HS-27A (cell line): ENCODE results near the gene MAP3K20.
"Not testable (repeated sequence)": the region's sequence is repeated elsewhere in the genome, so short reads cannot be mapped to it uniquely, and the experiment has no call there.

ENCODE experiments used
- DNase-seq: peaks from one replicate; pipeline ENCODE4 v3.0.0-alpha.2; 2012; ENCODE audit warnings: low read depth, missing footprints

MAP3K20 gene

DNA sequence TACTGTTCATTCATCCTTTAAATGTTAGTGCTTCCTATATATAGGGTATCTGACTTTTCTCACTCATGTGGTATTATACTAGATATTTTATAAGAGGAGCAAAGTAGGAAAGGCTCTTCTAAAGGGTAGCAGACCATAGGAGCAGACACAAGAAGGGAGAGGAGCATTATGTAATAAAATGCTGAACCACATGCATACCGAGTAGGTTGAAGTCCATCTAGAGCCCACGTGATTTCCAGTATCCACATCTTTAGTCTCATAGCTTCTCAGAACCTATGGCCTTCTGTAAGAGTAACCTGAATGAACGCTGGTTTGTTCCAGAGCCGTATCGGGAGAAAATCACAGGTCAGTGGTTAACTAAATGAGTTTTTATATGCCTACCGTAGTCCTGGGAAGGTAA lies 85.9 kb downstream of the MAP3K20 start:
- no peak for DNase-seq

DNA sequence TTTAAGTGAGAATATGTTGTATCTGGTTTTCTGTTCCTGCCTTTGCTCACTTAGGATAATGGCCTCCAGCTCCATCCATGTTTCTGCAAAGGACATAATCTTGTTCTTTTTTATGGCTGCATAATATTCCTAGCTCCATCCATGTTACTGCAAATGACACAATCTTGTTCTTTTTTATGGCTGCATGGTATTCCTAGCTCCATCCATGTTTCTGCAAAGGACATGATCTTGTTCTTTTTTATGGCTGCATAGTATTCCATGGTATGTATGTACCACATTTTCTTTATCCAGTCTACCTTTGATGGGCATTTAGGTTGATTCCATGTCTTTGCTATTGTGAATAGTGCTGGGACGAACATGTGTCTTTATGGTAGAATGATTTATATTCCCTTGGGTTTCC lies 87.7 kb downstream of the MAP3K20 start:
- not testable (repeated sequence) for DNase-seq

DNA sequence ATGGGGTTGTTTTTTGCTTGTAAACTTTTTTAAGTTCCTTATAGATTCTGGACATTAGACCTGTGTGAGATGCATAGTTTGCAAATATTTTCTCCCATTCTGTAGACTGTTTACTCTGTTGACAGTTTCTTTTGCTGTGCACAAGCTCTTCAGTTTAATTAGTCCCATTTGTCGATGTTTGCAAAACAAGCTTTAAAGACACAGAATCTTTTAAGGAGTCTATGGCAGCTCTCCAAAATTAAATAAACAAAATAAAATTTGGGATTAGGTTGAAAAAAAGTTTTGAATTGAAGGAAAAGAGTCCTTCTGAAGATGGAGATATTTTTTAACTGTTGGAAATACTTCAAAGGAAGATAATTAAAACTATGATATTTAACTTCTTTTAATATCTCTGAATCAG lies 88.8 kb downstream of the MAP3K20 start:
- no peak for DNase-seq

DNA sequence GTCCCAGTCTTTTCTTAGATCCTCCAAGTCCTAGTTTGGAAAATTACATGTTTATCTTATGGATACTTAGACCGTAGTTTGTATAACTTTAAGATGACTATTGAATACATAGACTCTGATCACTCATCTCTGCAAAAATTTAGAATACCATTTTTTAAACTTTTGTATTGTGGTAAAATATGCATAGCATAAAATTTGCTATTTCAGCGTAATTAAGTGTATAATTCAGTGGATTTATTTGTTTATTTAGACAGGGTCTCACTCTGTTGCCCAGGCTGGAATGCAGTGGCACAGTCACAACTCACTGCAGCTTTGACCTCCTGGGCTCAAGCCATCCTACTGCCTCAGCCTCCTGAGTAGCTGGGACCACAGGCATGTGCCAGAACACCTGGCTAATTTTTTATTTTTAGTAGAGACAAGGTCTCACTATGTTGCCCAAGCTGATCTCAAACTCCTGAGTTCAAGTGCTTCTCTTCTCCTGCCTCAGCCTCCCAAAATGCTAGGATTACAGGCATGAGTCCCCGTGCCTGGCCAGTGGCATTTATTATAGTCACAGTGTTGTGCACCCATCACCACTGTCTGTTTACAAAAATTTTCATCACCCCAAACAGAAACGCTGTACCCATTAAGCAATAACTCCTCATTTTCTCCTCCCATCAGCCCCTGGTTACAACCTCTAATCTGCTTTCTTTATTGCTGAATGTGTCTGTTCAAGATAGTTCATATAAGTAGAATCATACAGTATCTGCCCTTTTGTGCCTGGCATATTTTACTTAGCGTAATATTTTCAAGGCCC lies 90.0 kb downstream of the MAP3K20 start:
- DNase-seq: no peak

DNA sequence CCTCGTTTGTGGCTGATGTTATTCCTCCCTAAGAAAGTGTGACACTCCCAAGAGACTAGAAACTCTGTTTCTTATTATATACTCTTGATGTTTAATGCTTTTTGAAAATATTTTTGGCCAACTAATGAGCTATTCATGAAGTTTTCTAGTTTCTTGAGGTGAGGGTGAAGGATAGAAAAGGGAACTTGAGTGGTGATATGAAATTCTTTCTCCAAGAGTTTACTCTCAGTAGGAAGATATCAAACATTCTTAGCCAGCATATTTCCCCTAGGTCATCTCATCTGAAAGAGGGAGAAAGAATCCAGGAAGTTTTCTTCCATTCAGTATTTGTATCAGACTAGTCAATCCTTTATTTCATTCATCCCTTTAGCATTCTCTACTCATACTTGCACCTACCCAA lies 95.7 kb downstream of the MAP3K20 start:
- no peak for DNase-seq

DNA sequence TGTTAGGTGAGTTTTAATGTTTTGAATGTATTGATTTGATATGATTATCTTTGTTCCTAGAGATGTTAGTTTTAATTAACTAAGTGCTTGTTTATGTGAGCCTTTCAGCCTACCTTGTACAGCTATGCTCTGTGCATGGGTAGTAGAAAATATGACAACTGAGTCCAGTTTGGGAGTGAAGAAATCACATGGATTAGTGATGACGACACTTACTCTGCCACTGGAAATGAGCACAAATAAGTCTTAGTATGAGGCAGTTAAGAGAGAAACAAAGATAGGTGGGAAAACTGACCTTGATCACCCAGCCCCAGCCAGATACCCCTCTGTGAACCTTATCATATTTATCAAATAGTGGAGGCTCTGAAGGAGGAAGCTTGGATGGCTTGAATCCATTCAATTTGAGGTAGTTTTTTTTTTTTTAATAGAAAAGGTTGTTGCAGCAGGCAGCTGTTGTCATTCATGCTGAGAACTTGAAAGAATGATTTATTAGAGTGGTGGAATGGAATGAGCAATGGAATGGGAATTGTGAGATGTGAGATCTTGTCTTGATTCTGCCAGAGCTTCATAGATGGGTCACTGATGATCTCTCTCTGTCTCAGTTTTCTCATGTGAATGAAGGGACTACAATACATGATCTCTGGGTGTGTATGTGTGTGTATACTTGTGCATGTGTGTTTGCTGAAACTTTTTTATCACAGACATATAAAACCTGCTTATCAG lies 96.4 kb downstream of the MAP3K20 start:
- DNase-seq: no peak

DNA sequence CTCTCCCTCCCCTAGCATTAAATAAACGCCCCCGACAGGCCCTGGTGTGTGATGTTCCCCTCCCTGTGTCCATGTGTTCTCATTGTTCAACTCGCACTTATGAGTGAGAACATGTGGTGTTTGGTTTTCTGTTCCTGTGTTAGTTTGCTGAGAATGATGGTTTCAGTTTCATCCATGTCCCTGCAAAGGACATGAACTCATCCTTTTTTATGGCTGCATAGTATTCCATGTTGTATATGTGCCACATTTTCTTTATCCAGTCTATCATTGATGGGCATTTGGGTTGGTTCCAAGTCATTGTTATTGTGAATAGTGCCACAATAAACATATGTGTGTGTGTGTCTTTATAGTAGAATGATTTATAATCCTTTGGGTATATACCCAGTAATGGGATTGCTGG lies 98.7 kb downstream of the MAP3K20 start:
- not testable (repeated sequence) for DNase-seq

DNA sequence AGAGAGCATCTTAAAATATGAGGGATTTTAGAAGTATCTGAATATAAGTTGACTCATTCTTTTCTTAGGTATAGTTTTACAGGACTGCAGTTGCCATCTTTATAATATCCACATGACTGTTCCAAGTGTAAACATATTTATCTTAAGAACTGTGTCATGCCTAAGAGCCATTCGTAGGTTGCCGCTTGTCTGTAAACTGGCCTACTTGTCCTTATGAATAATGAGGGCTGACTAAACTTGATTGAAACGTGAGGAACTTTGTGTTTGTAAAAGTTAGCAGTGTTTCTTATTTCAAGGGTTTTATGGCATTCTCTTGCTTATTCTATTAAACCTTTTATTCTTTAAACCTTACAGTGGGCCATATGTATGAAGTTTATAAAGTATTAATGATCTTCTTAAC lies 99.6 kb downstream of the MAP3K20 start:
- DNase-seq: no peak

DNA sequence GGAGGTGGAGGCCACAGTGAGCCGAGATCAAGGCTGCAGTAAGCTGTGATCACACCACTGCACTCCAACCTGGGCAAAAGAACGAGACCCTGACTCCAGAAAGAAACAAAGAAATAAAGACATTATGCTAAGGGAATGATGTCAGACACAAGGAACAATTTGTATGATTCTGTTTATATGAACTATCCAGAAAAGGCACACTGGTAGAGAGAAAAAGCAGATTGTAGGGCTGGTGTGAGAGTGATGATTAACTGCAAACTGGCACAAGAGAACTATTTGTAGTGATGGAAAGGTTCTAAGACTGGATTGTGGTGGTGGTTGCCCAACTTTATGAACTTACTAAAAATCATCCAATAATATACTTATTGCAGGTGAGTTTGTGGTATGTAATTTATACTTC lies 106.3 kb downstream of the MAP3K20 start:
- DNase-seq: no peak

DNA sequence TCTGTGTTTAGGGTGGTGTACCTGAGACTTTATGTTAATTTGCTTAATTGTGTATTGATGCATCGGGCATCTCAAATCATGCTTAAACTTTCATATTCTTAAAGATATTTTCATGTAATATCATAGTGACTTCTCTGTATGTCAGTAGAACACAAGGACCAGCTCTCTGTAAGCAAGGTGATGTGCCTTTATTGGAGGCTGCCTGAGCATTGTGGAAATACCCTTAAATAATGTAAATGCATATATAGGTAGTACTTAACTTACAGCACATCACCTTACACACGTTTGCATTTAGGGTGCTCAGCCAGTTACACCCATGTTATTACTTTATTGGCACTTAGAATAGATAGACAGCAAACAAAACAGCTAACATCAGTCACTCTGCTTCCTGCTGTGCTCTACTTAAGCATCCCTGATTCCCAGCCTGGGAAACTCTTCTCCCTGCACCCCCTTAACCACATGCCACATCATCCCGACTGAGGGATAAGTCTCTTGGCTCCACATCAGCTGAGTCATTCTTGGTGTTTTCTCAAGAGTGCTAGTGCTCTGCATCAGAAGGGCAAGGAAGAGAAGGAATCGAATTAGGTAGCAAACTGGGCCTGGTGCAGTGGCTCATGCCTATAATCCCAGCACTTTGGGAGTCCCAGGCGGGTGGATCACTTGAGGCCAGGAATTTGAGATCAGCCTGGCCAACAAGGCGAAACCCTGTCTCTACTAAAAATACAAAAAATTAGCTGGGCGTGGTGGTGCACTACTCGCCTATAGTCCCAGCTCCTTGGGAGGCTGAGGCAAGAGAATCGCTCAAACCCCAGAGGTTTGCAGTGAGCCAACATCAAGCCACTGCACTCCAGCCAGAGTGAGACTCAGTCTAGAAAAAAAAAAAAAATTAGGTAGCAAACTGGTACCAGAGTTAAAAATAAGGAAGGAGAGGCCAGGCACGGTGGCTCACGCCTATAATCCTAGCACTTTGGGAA lies 108.7 kb downstream of the MAP3K20 start:
- peak; percentile 90 for DNase-seq

DNA sequence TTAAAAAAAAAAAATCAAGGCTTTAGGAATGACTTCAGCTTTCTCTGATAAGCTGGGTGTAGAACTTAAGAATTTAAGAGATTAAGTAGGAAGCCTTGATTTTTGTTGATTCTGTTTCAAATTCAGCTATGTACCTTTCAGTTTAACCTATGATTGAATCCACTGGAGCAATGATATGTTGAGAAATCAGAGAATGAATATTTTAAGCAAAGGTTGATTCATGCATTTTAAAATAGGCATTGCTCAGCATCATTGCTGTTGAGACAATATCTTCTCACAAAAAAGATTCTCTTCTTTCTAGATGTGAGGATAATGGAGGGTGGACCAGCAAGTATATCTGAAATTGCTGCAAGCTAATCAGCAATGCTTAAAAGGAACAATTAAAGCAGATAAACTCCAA lies 109.8 kb downstream of the MAP3K20 start:
- DNase-seq: no peak

DNA sequence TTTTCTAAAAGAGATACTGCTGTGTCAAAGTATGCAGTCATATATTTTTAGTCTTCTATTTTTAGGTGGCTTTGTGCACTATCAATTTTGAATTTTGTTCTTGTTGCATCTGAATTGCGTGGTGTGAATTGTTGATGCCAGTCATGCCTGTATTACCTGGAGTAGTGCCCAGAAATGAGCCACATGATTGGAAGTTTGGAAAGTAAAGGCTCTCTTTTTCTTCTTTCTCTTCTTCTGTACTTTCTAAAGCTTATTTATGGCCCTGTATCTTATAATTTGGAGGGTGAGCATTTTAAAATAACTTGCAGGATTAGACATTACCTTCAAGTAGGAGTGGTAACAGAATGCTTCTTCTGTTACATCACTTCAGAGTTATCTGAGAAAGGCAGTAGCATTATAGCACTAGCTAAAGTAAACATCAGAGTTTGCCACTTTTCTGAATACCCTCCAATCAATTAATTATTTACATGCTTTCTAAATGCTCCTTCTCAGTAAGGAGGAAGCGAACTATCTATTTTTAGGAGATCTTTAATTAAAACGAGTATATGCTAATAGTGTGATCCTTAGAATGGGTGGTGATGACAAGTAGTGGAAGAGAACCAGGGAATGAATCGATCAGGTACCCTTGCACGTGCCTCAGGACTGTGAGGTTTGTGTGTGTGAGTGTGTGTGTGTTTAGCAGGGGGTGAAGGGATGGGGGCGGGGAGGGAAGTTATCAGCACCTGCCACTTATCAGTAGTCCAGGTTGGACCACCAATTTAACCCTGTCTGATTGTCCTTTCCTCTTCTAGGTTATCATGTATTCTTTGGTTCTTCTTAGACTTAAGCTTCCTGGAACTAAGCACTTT lies 112.5 kb downstream of the MAP3K20 start:
- DNase-seq: no peak

DNA sequence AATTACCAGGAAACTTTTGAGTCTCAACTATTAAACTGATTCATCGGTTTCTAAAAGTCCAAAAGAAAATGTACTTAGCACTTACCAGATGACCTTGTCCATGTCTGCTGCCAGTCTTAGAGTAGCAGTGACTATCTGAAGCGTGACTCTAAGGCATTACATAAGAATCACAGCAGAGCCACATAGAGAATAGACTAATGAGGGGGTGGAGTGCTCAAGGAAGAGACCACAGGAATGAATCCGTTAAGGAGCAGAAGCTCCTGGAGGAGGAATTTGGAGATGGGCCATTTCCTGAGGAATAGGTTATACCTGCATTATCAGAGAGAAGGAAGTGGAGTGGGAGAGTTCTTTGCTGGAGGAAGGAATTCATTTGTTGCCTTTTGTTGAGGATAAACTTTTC lies 116.0 kb downstream of the MAP3K20 start:
- DNase-seq: no peak

DNA sequence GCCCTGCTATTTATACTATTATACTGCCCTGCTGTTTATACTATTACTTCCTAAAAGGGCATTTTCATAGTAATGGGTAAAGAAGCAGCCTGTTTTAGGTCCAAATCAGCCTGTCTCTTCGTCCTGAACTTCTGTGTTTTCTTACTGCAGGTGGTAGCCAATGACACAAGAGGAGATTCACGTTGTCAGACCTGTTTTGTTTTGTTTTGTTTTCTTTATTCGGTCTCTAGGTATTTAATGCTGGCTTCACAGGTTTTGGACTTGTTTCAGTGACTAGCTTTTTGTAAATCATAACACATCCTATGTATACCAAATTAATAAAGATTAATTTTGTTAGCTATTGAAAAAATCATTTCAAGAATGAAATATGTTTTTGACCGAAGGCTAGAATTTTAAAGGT lies 116.4 kb downstream of the MAP3K20 start:
- no peak for DNase-seq

DNA sequence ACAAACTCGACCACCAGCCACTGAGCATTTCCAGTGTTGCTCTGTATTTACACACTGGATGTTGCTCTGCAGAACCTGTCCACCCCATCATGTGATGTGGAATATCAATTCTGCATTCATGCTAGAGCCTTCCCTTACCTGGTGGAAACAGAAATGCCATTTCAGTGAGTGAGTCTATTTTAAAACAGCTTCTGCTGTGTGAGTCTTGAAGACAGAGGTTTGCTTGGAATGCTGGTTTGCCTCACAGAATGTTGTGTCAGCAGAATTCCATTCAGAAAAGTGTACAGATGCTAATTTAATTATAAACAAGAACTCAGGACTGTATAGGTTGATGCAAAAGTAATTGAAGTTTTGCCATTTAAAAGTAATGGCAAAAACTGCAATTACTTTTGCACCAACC lies 118.3 kb downstream of the MAP3K20 start:
- DNase-seq: no peak

DNA sequence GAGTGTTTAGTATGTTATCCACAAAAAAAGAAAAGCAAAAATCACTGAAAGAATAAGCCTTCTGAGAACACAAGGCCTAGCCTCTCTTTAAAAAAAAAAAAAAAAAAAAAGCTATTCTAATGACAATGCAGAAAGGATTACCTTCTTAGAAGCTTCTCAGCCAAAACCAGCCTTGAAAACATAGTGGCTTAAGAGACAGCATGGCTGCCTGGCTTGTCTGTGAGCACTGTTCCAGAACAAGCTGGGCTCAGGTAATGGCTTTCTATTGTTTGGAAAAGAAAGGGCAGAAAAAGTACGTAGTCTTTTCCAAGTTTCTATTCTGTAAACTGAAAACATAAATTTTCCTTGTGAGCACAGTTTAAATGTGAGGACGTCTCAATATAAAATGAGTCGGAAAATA lies 119.5 kb downstream of the MAP3K20 start:
- no peak for DNase-seq

DNA sequence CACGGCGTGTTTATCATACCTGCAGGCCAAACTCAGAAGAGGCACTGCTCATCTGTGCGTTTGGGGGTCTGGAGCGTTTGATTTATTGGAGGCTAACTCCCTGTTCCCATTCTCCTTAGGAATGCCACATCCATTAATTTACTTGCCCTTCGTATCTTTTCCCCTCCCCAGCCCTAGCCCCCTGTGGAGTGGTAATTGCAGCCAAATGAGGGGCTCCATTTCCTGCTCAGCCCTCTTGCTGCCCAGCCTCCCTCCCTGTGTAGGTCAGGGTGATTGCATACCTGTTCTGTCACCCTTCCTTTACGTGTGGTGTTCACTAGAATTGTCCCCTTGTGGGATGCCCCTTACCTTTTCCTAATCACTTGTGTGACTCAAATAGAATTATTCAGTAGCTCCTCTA lies 120.4 kb downstream of the MAP3K20 start:
- no peak for DNase-seq

DNA sequence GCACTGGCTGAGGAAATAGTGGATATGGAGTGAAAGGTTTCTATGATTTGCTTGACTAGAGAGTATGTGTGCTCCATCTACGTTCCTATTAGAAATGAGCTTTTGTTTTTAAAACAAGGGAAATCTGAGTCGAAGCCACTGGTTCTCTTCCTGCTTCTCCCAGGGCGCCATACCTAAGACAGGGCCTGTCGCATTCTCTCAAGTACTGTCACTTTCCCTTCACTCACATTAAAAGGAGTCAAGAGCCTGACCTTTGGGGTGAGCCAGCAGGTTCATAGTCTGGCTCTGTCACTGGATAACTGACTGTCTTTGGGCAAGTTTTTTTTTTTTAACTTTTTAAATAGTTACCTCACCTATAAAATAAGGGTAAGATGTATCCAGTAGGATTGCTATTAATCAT lies 121.0 kb downstream of the MAP3K20 start:
- no peak for DNase-seq

DNA sequence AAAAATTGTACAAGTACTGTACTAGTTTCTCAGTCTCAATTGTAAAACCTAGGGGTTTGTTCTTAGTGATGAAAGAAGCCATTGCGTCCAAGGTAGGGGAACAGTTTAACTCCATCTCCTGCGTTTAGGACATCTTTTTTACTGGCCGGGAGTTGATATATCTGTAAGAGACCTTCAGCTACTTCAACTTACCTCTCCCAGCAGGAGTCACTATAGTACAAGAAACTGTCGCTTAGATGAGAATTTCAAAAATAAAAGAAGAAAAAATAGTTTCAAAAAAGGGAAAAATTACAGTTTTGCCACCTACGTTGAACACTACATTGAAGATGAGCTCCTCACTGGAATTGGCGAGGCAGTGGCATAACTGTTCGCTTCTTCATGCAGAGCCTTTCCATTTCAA lies 122.7 kb downstream of the MAP3K20 start:
- no peak for DNase-seq

DNA sequence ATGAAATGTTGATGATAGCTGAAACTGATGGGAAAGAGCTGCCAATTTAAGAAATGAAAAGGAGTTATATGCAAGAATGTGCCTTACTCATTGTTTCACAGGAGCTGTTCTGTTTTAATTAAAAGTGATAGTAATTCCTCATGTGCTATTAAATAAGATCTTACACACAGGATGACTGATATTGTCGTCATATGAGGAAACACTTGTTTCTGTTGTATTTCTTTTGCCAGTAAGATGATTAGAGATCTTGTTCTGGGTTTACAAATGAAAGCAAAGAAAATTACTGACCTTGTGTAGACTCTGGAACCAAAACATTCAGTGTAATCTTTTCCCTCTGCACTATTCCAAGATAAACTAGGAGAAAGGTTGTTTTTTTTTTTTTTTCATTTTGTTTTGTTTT lies 123.6 kb downstream of the MAP3K20 start:
- no peak for DNase-seq

DNA sequence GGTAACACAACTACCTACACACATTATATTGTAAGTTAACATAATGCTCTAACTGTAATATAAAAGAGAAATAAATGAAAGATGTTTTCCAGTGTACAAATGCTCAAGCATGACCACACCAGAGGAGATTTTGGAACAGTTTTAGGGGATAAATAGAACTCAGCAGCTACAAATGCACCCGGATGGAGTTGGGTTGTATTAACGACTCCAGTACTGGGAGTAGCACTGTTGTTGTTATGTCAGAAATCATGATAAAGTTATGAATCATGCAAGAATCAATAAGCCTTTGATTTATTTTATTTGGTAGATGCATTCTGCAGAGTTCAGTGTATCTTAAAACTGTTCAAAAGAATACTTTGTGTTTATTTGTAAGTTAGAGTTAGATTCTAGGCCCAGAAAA lies 126.9 kb downstream of the MAP3K20 start:
- DNase-seq: no peak

DNA sequence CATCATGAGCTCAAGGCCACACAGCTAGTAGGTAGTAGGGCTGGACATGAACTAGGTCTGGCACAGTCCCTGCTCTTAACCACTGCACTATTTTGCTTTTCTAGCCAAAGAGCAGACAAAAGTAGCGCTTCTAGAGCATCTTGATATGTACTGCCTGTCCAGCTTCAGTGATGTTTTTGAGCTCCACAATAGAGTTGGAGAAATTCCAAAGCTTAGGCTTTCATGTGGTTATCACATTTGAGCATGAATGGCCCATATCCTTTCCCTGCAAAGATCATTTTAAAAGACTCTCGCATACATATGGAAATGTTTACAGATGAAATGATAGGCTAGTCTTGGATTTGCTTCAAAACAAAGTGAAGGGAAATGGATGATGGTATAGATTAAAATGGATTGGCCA lies 128.7 kb downstream of the MAP3K20 start:
- no peak for DNase-seq
